Activated CD8-positive, alpha-beta memory T cell treated with anti-CD3 and anti-CD28 coated beads for 24 hours (primary cell): ENCODE measurements around the gene OR1F1.
"Not testable (repeated sequence)": the region's sequence is repeated elsewhere in the genome, so short reads cannot be mapped to it uniquely, and the experiment has no call there.

ENCODE experiments used
- DNase-seq: peaks from one replicate; pipeline ENCODE4 v3.0.0-alpha.2; 2020

The OR1F1 gene

GRCh38 chr16:3187798-3188674 lies at the start of gene OR1F1:
TSS of gene OR1F1 (plus strand) at chr16:3188204.
- peak; percentile 85 for DNase-seq

GRCh38 chr16:3138342-3138741 lies 49.7 kb upstream of the OR1F1 start:
- DNase-seq: no peak

GRCh38 chr16:3138823-3139426 lies 49.1 kb upstream of the OR1F1 start:
- DNase-seq: no peak

- not testable (repeated sequence) for DNase-seq
These were observed 48.4 kb upstream of the OR1F1 start for GRCh38 chr16:3139561-3139960.

- DNase-seq: no peak
These were observed 47.2 kb upstream of the OR1F1 start for GRCh38 chr16:3140603-3141427.

- no peak for DNase-seq
These were observed 46.2 kb upstream of the OR1F1 start for GRCh38 chr16:3141781-3142311.

GRCh38 chr16:3142327-3142726 lies 45.7 kb upstream of the OR1F1 start:
- no peak for DNase-seq

- DNase-seq: no peak
These were observed 45.2 kb upstream of the OR1F1 start for GRCh38 chr16:3142770-3143169.

GRCh38 chr16:3143189-3143588 lies 44.8 kb upstream of the OR1F1 start:
- no peak for DNase-seq

- no peak for DNase-seq
These were observed 44.2 kb upstream of the OR1F1 start for GRCh38 chr16:3143598-3144320.

- DNase-seq: no peak
These were observed 43.6 kb upstream of the OR1F1 start for GRCh38 chr16:3144321-3144983.

GRCh38 chr16:3145151-3145550 lies 42.9 kb upstream of the OR1F1 start:
- DNase-seq: no peak

GRCh38 chr16:3145660-3146059 lies 42.3 kb upstream of the OR1F1 start:
- no peak for DNase-seq

GRCh38 chr16:3147046-3147756 lies 40.8 kb upstream of the OR1F1 start:
- DNase-seq: no peak

- DNase-seq: no peak
These were observed 40.3 kb upstream of the OR1F1 start for GRCh38 chr16:3147757-3148104.

GRCh38 chr16:3148256-3149192 lies 39.5 kb upstream of the OR1F1 start:
- no peak for DNase-seq

GRCh38 chr16:3149193-3149530 lies 38.8 kb upstream of the OR1F1 start:
- DNase-seq: no peak

- peak; percentile 81 for DNase-seq
These were observed 38.2 kb upstream of the OR1F1 start for GRCh38 chr16:3149630-3150345.

- DNase-seq: peak; percentile 100
These were observed 37.4 kb upstream of the OR1F1 start for GRCh38 chr16:3150346-3151218.
